ENCODE measurements around the gene SLC15A4.

The SLC15A4 gene

GRCh38 chr12:128818065-128819022 is 5.4 kb downstream of the SLC15A4 start:
- DNase-seq (ENCODE audit: low read depth), result no peak
- in situ Hi-C loops (cut with HindIII; ENCODE audit: low sequenced_read_pairs), result no loop called here
- no peak overlapping the region for H3K4me3 ChIP-seq (ENCODE audit: low read depth, low read length)
- TF ChIP-seq CTCF (IDR thresholded peaks at IDR 0.05; ENCODE audit: low read depth, low read length, missing control alignments), result no peak

GRCh38 chr12:128817111-128818015 is 6.4 kb downstream of the SLC15A4 start:
- in situ Hi-C loops (cut with HindIII; ENCODE audit: low sequenced_read_pairs), result no loop called here
- DNase-seq (ENCODE audit: low read depth), result peak; percentile 90
- TF ChIP-seq CTCF (IDR thresholded peaks at IDR 0.05; ENCODE audit: low read depth, low read length, missing control alignments), result no peak
- no peak overlapping the region for H3K4me3 ChIP-seq (ENCODE audit: low read depth, low read length)

- DNase-seq (ENCODE audit: low read depth), result no peak
- in situ Hi-C loops (cut with HindIII; ENCODE audit: low sequenced_read_pairs), result no loop called here
- no peak overlapping the region for H3K4me3 ChIP-seq (ENCODE audit: low read depth, low read length)
- no peak for TF ChIP-seq CTCF (IDR thresholded peaks at IDR 0.05; ENCODE audit: low read depth, low read length, missing control alignments)
Measured at GRCh38 chr12:128816643-128816920, 7.2 kb downstream of the SLC15A4 start.

- in situ Hi-C loops (cut with HindIII; ENCODE audit: low sequenced_read_pairs), result no loop called here
- TF ChIP-seq CTCF (IDR thresholded peaks at IDR 0.05; ENCODE audit: low read depth, low read length, missing control alignments), result no peak
- H3K4me3 ChIP-seq (ENCODE audit: low read depth, low read length), result no peak overlapping the region
- no peak for DNase-seq (ENCODE audit: low read depth)
Measured at GRCh38 chr12:128815779-128816642, 7.7 kb downstream of the SLC15A4 start.

GRCh38 chr12:128814411-128815261 is 9.1 kb downstream of the SLC15A4 start:
- in situ Hi-C loops (cut with HindIII; ENCODE audit: low sequenced_read_pairs), result no loop called here

More at GRCh38 chr12:128814411-128815261, 9.1 kb downstream of the SLC15A4 start:
- no peak for TF ChIP-seq CTCF (IDR thresholded peaks at IDR 0.05; ENCODE audit: low read depth, low read length, missing control alignments)
- H3K4me3 ChIP-seq (ENCODE audit: low read depth, low read length), result no peak overlapping the region
- no peak for DNase-seq (ENCODE audit: low read depth)
